H1 (cell line): ENCODE data around the gene COX5B.

ENCODE experiments used
- POLR2A ChIP-seq, 2 experiments: IDR thresholded peaks; 1 replicate in 1 of 2; 2 replicates in 1 of 2; pipeline ENCODE4 v1.6.1; 2011; ENCODE audit warnings: low read depth in 2 of 2, low read length in 2 of 2, mild to moderate bottlenecking in 2 of 2; ENCODE audit errors: control extremely low read depth in 1 of 2
- RFX5 ChIP-seq: IDR thresholded peaks from 2 replicates; pipeline ENCODE4 v1.6.1; 2011; ENCODE audit warnings: low read depth, low read length, improper control_type of control experiment, borderline replicate concordance
- SIRT6 ChIP-seq: IDR thresholded peaks from one replicate; pipeline ENCODE4 v1.7.1; 2012; ENCODE audit warnings: low read length, inconsistent platforms

DNA sequence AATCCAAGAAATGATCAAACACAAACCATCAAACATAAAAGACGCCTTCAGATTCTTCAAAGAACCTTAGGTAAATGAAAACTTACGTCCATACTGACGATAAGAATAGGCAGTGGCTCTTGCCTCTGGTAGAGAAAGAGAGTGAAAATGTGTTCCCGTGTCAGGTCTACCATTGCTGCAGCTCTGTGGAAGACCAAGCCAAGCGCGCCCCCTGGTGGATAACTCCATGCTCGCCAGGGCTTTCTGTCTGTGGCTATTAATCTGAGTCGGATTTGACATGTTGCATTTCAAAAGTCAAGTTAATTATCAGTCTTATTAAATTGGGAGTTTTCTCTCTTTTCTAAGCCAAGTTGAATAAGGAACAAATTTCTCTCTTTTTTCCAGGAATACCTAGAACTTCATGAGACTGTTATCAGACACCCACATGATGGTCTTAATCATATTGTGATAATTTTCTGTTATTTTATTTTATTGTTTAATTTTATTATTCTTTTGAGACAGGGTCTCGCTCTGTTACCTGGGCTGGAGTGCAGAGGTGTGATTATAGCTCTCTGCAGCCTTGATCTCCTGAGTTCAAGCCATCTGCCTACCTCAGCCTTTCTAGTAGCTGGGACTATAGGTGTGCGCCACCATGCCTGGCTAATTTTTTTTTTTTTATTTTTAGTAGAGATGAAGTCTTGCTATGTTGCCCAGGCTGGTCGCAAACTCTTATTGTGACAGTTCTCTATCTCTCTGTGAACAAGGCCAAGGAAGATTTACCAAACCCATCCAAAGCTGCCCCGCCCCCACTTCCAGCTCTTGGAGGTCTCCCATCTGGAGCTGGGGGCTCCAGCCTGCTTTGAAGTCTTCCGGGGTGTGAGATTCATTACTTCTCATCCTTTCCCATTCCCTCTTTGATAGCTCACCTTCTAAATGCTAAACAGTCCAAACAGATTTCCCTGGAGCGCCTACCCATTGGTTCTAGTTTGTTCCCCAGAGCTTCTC is 51.7 kb downstream of the COX5B start:
- no peak for TF ChIP-seq RFX5
- TF ChIP-seq POLR2A (IDR thresholded peaks at IDR 0.05; ENCODE audit: control extremely low read depth in 1 of 2, low read depth in 2 of 2, low read length in 2 of 2): no peak
- TF ChIP-seq SIRT6: no peak
